HG02588 (cell line): ENCODE results near the gene CDR2L.
"Not testable (repeated sequence)": the region's sequence is repeated elsewhere in the genome, so short reads cannot be mapped to it uniquely, and the experiment has no call there.

Experiments
- ATAC-seq: cut with Tn5 transposase; IDR thresholded peaks from one replicate; pipeline ENCODE4 v1.9.1; 2021; ENCODE audit warnings: mild to moderate bottlenecking, moderate library complexity; ENCODE audit not compliant: unreplicated experiment

Gene CDR2L

DNA sequence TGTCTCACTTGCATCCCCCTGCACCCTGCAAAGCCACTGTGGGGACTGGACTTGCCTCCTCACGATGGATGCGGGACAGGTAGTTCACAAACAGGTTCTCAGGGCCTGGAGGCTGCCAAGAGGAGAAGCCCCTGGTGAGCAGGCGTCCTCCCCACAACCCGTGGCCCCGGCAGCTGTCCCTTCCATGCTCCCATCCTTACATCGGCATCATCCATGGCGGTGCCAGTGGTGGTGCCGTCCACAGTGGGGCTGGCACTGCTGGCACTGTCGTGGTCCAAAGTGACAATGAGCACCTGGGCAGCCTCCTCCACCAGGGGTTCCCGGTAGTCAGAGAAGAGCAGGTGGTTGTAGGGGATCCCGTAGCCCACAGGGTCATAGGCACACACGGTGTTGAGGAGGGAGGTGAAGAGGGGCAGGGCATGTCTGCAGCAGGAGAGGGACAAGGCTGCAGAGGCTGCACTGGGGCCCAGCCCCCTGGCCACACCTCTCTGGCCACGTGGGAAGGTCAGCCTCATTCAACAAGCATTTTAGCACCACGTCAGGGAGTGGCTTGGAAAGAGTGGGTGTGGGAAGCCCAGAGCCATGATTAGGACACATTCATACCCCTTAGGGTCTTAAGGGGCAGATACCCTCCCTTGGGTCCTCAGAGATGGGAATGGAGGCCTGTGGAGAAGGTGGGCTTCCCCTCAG is 27.5 kb upstream of the CDR2L start:
- ATAC-seq = no peak

DNA sequence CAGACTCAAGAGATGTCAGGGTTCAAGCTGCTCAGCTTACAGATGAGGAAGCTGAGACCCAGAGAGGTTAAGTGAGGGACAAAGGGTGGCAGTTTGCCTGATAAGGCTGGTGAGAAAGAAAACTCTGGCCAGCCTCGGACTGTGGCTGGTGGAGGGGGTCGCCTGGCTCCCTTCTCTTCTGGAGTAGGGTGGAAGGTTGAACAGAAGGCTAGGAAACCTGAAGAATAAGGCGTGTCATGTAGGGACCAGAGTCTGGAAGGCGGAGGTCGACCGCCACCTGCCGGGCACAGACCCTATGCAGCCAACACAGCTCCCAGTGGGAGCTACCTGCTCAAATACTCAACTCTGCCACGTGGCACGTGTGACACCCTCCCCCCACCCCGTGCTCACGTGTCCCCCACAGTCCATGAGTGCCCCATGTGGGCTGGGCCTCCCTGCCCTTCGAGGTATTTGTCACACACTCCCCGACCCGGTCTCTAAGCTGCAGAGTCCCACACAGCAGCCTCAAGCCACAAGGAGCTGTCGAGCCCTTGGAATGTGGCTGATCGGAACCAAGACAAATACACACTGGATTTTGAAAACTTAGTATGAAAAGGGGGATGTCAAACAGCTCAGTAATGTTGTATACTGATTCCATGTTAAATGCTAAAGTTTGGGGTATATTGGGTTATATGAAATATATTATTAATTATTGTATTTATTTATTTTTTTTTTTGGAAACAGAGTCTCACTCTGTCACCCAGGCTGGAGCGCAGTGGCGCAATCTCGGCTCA is 26.7 kb upstream of the CDR2L start:
- no peak for ATAC-seq

DNA sequence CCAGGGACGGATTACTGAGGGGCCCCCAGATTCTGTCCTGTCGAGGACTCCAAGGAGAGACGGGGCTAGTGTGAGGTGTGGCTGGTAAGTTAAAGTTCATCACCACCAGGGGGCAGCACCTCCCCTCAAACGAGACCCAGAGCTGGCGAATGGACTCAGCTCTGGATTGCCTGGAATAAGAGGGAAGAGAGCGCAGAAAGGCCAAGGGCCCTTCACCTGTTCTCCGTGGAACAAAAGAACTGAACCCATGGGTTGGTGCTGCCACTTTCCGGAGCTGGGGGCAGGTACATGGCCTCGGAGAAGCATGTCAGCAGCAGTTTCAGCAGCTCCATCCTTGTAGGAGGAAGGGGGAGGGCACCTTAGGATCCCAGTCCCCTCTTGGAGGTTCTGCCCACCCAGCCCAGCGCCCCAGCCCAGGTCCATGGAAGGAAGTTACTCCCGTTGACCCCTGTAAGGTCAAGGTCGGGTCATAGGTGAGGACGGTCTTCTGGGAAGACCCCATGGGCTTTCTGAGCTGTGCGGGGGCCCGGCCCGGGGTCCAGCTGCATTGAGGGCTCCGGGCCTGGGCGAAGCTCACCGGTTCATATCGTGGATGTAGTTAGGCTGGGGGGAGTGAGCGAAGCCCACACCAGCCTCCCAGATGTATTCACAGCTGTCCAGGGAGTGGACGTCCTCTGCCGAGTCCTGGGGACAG is 25.6 kb upstream of the CDR2L start:
- no peak for ATAC-seq

DNA sequence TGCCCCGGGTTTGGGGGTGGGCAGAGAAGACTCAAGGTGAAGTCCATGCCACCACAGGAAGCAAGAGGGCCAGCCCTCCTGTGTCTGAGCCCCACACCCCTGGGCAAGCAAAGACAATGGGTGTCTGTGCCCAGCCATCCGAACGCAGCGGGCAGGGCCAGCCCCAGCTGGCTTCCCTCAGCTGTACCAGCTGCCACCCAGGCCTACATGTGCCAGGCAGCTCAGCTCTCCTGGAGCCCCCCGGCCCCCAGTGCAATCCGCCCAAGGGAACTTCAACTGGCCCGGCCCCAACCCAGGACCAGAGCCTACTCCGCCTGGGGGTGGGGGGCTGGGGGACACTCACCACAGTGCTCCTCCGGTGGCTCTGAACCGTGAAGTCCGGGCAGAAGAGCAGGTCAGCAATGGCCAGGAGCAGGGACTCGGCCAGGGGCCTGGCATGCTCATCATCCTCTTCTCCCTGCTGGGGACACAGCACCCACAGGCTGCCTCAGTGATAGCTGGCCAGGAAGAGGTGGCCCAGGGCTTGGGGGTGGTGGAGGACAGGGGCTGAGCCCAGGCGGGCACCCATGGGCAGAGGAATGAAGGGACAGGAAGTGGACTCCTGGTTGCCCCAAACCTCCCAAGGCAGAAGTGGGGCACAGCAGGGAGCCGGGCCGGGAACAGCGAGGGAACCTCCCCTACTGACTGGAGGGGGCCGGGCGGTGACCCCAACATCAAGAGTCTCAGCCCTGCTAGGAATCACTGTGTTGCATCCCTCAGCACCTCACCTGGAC is 24.6 kb upstream of the CDR2L start:
- ATAC-seq = no peak

DNA sequence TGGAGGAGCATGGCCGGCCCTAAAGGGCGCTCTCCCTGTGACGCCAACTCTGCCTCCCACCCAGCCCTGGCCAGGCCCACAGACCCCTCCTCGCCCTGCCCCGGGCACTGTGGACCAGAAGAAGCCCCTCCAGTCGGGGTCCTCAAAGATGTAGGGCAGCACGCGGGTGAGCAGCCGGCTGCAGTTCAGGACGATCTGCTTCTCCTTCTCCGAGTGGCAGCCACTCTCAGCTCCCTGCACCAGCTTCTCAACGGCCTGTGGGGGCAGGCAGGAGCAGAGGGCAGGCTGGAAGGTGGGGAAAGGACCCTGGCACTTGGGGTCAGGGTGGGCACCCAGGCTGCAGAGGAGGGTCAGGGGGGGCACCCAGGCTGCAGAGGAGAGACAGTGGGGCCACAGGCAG is 23.8 kb upstream of the CDR2L start:
- ATAC-seq = no peak

DNA sequence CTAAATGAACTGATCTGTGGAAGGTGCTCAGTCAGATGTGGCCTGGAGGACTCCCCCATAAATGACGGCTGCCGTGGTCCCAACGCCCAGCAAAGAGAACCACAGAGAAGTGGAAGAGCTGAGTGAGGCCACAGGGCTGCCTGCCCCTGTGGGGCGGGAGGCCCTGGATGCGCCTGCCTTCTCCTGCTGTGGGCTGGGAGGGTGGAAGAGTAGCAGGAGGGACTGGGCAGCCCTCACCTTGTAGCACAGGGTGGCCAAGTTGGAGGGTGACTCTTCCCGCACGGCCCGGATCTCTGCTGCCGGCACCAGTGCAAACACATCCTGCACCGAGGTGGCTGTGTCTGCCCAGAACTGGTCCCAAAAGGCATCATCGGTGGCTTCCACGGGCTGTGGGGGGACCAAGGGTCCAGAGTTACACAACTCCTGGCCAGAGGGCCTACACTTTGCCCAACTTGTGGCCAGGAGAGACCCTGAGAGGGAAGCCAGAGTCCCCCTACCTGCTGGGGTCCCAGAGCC is 23.1 kb upstream of the CDR2L start:
- no peak for ATAC-seq

DNA sequence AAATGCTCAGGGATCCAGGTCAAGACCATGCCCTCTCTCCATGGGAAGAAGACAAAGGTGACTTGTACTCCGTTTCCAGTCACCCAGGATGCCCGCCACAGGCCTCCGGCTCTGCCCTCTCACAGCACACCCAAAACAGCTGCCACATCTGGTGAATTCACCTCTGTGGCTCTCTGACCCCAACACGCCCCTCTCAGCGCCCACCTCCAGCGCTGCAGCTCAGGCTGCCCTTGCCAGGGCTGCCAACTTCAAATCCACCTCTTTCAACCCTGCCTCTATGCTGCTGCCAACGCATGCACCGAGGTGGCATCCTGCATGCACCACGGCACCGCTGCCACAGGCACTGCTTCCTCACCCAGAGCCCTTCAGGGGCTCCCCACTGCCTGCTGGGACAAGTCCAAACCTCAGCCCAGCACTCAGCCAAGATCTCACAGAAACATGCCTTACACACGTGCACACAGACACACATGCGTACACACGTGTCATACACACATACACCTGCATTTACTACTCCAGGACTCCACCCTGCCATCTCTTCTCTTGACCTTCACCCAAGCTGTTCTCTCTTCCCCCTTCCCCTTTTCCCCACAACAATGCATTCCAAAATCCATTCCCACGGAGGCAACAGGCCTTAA is 22.3 kb upstream of the CDR2L start:
- no peak for ATAC-seq

DNA sequence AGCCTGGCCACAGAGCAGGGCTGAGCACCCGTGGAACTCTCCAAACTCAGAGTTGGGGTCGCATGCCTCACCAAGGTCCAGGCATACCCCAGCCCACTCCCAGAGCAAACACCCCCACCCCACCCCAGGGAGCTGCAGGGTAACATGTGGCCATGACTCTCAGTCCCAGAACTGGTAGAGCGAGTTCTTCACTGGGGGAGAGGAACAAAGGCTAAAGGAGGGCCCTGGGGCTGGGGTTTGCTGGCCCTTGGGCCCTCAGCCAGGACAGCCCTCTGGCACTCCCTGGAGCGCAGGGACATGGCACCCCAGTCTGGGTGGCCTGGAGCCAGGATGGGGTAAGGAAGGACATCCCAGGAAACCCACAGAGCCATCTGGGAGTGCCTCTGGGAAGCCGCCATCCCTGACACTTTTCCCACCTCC is 19.1 kb upstream of the CDR2L start:
- ATAC-seq = no peak

DNA sequence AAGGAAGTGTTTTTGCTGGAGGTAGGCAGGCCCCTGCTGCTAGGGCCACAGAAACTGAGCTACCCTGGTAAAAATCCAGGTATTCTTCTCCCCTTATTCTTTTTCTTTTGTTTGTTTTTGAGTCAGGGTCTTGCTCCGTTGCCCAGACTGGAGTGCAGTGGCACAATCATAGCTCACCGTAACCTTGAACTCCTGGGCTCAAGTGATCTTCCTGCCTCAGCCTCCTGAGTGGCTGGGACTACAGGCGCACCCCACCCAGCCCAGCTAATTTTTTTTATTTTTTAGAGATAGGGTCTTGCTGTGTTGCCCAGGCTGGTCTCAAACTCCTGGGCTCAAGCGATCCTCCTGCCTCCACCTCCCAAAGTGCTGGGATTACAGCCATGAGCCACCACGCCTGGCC is 17.9 kb upstream of the CDR2L start:
- not testable (repeated sequence) for ATAC-seq

DNA sequence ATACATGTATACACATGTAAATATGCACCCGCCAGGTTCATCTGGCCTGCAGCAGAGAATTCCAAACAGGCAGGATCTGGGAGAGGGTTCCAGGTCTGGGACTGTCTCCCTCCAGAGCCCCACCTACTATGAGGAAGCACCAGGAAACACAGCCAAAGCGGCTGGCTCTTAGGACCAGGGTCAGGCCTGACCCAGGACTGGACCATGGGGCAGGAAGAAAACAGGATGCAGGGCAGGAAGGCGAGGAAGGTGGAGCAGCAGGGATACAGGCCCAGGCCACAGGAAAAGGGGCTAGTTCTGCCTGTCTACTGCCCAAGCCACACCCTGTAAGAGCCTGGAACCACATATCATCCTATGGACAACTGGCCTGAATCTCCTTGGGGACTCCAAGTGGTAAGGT is 17.0 kb upstream of the CDR2L start:
- no peak for ATAC-seq

DNA sequence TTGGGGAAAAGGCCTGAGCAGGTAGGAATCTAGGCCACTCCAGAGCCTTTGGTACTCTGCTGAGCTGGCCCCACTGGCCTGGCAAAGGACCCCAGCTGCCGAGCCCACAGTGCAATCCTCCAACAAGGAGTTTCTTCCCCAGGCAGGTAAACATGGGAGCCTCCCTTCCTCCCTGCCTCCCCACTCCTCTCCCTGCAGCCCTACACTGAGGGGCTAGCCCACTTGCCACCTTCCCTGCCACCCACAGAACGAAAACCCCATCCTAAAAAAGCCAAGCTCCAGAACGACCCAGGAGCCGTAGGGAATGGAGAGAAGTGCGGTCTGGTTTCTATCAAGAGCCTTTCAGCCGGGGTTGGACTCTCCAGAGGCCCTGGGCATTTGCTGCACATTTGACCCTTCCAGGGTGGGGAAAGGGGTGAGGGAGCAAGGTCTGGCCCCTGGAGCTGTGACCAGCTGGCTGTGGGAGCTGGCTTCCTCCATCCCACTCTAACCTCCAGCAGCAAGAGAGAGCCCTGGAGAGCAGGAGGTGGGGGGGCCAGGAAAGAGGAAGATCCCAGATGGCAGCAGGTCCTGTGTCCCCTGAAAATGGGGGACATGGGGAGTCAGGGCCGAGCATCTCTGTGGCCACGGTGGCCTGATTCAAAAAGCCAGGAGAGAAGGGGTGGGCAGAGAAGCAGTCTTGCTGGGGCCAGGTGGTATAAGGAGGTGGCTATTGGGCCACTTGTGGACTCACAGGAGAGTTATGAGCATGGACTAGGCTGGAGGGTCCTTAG is 16.2 kb upstream of the CDR2L start:
- no peak for ATAC-seq

DNA sequence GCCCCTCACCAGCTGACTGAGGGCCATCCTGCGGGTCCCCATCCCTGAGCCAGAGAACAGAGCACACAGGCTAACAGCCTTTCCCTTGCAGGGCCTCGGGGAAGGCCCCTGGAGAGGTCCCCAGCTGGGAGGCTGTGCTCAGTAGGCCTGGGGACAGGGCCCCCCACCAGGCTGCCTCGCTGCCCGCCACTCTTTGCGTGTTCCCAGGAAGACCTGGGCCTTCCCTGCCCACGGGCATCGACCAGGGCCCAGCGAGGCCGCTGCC is 15.7 kb upstream of the CDR2L start:
- no peak for ATAC-seq

DNA sequence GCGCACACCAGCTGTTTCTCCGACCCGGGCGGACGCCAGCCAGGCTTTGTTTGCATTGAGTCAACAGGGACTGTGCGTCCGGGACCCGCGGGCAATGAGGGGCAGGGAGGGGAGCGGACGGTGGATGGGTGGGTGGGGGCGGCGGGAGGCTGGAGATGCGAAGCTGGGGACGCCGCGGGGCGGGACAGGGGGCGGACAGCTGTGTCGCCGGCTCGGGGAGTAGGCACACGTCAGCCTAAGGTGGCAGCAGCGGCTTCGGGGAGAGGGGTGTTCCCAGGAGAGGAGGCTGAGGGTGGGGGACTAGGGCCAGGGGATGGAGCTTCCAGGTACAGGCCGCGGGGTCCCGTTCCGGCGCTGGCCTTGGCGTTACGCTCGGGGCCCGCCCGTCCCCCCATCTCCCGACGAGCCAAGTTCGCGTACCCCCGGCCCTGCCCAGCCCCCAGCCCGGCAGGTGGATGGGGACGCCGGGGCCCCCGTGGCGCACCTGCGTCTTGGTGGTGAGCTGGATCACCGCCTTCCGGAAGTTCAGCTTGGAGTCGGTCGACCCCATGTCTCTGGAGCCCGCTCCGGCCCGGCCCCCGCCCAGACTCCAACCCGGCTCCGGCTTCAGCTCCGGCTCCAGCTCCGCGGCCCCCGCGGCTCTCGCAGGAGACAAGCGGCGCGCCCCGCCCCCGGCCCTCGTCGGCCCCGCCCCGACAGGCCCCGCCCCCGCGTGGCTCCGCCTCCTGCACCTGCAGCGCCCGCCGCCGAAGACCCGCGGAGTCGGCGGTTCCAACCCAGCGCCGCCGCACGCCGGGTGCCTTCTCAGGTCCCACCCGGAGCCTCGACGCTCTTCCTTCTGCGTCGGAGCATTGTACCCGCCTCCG is 15.1 kb upstream of the CDR2L start, which contains the start of gene HID1:
Gene HID1 (minus strand): TSS at position 653 of the 866 bp plus-strand sequence. CDS start 103 bp downstream, at position 550.
- no peak for ATAC-seq

DNA sequence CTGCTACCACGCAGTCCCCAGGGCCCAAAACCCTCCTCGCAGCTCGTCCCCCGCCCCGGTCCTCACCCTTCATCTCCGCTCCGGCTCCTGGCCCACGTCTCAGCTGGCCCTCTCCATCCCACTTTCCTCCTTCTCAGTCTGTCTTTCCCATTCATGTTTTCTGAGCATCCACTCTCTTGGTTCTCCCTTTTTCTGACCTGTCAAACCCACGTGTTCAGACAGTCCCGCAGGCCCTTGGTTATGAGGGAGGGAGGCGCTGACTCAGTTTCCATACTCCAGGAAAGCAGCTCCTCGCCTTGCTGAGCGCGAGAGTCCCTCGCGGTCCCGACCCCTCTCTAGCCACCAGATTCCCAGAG is 14.5 kb upstream of the CDR2L start:
- no peak for ATAC-seq

DNA sequence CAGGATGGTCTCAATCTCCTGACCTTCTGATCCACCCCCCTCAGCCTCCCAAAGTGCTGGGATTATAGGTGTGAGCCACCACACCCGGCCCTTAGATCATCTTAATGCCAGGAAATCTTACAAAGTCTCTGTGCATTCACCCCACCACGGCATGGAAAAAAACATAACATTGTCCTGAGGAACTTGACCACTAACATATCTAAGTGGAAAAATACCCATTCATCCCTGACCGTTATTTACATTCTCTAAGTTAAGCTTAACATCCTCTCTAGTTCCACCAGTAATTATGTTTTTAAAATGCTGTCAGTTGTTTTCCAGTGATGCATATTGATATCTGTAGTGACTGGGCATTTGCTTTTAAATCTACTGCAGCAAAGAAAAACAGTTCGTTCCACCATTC is 11.5 kb upstream of the CDR2L start:
- ATAC-seq = no peak

DNA sequence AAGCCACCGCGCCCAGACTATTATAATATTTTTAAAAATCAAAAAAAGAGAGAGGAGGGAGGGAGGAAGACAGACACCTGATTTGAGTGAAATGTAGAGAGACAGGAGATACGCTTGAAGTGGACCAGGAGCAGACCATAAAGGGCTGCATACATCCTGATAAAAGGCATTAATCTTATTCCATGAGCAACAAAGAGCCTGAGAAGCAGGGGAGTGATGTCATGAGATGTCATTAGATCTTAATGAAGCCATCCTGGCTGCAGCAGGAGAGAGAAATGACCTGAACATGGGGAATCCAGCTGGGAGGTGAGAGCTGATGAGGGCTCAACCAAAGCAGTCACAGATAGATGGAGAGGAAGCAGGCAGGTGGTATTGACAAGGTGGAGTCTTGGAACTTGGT is 9.6 kb upstream of the CDR2L start:
- no peak for ATAC-seq

DNA sequence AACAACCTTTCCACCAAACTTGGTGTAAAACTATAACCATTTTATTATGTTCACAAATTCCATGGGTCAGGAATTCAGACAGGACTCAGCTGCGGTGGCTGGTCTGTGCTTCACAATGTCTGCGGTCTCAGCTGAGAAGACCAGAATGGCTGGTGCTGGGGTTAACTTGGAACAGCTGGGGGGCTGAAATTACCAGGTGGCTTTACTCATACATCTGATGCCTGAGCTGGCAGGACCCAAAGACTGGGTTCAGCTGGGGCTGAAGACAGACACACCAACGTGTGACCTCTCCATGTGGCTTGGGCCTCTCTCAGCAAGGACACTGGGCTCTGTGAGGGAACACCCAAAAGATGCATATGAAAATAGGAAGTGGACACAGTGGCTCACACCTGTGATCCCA is 9.2 kb upstream of the CDR2L start:
- ATAC-seq = no peak

DNA sequence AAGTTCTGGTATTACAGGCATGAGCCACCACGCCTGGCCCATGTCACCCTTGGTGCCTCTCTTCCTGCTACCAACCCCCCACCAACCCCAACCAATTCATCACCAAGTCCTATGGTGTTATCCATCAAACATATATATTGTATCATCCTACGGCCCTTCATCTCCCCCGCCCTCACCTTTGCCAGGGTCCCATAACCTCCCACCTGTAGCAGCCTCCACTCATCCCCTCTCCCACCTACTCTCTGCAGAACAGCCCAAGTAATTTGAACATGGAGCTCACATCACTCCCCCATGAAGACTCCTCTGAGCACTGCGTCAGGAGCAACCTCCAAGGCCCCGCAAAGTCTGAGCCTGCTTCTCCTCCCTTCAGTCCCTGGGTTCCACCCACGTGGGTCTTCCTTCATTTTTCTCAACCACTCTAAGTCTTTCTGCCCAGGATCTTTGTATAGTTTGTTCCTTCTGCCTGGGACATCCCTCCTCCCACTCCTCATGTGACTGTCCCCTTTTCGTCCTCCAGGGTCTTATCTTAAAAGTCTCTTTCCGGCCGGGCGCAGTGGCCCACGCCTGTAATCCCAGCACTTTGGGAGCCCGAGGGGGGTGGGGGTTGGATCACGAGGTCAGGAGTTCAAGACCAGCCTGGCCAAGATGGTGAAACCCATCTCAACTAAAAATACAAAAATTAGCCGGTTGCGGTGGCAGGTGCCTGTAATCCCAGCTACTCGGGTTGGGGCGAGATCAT is 7.9 kb upstream of the CDR2L start:
- no peak for ATAC-seq
